IPS-NIHi7 (cell line): ENCODE results near the gene FABP2.
"Not testable (repeated sequence)": the region's sequence is repeated elsewhere in the genome, so short reads cannot be mapped to it uniquely, and the experiment has no call there.

ENCODE experiments used
- DNase-seq: peaks from one replicate; pipeline ENCODE4 v3.0.0; 2012; ENCODE audit warnings: mixed read lengths; ENCODE audit errors: extremely low spot score

FABP2 gene

DNA sequence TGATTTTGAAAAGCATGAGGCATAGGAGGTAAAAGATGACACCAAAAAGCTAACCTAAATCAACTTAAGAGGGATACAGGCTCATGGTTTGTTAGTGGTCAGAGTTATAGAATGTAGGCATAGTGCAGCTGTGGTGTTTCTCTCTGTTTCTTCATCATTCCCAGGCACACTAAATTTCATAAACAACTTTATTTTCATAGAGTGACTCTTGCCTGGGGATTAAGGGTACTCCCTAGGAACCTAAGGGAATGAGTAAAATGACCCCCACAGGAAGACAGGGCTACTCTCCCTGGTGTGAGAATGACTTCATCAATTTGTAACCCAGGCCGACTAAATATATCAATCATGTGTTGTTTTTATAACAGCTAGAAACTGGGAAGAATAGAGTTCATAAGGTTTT, 11.1 kb downstream of the FABP2 start:
- no peak for DNase-seq

GRCh38 chr4:119307606-119308005, 14.3 kb downstream of the FABP2 start:
- DNase-seq, result no peak

DNA sequence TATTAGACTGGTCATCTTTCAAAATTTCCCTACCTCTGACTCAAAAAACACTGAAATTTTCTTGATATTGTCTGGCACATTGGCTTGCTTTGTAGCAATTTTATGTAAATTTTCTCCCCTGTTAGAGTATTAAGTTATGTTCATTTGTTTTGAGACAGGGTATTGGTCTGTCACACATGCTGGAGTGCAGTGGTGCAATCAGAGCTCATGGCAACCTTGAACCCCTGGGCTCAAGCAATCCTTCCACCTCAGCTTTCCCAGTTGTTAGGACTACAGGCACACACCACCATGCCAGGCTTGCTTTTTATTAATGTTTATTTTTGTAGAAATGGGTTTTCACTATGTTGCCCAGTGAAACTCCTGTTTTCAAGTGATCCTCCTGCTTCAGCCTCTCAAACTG, 17.5 kb downstream of the FABP2 start:
- DNase-seq, result no peak

GRCh38 chr4:119303587-119304305, 18.2 kb downstream of the FABP2 start:
- DNase-seq, result no peak

GRCh38 chr4:119302073-119302832, 19.7 kb downstream of the FABP2 start:
- DNase-seq, result no peak

- peak; percentile 92 for DNase-seq
These were observed 21.6 kb downstream of the FABP2 start for GRCh38 chr4:119300101-119300978.

DNA sequence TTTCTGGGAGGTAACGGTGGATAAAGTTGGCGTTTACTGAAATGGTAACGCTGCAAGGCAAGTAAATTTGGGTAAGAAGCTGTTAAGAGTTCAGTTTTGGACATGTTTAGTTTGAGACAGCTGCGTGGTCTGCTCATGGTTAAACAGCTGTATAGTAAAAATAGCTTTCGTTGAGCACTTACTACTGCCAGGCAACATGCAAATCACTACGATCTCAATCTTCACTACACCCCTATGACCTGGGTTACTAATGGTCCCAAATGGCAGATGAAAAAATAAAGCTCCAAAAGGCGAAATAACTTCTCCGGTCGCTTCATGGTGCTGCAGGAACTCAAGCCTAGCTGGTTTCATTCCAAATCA, 22.2 kb downstream of the FABP2 start:
- DNase-seq, result no peak

GRCh38 chr4:119299260-119299671, 22.7 kb downstream of the FABP2 start:
- DNase-seq, result peak; percentile 12

DNA sequence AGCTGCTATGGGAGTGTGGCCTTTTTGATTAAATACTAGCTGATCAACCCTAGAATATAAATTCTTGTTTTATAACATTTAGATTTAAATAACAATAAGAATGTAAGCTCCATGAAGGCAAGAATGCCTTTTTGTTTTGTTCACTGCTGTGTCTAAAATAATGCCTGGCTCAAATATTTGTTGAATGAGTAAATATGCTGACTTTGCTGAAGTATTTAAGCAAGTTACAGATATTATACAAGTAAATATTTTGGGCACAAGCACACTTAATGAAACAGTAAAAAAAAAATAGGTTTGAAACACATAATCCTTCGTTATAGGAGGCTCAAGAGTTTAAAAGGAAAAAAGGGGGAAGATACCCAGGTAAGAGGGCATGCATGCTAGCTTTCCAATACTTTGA, 24.1 kb downstream of the FABP2 start:
- DNase-seq, result no peak

DNA sequence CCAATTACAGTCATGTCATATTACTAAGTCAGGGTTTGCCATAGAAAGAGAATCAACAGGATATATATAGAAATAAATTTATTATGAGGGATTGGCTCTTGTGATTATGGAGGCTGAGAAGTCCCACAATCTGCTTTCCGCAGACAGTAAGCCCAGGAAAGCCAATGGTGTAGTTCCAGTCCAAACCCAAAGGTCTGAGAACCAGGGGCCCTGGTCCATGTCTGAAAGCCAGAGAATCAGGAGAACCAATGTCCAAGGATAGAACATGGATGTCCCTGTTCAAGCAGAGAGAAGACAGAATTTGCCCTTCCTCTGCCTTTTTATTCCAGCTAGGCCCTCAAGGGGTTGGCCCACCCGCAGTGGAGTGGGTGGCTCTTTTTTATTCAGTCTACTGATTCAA, 25.6 kb downstream of the FABP2 start:
- no peak for DNase-seq

DNA sequence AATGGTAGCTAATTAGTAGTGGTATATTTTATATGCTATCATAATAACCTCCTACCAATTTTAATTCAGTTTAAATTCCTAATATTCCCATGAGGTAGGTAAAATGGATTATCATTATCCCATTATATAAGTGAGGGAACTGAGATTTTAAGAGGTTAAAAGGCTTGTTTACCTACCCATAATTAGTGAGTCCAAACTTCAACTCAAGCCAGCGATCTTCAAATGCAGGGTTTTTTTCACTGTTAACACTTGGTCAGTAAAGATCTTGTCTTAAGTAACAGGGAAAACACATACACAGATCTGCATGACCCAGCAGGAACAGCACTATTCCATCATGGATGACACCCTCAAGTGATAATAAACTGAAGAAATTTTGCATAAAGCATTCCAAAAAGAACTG, 31.3 kb downstream of the FABP2 start:
- DNase-seq, result no peak

GRCh38 chr4:119289313-119289712, 32.6 kb downstream of the FABP2 start:
- DNase-seq, result no peak

DNA sequence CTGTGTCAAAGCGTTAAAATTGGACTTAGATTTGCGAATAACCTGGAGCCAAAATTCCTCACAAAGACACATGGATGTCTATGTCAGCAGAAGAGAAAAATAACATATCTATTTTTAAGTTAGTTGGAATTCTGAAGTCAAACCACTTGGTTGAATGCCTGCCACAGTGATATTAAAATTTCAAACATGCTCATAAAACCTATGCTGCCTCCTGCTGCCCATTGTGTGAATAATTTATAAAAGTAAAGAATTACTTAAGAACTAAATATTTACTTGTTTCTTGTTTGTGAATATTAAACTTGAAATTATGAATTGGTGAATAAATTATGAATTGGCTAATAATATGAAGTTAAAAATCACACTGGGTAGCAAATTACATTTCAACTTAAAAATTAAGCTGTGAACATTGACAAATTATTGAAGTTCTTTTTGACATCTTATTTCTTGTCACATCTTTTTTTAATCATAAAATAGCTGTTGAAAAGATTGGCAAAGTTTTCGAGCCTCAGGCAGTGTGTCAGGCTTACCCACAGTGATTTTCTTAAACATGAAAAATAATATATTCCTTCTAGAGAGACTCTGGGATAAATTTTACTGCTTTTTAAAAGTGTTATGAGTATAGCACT, 35.4 kb downstream of the FABP2 start:
- no peak for DNase-seq

DNA sequence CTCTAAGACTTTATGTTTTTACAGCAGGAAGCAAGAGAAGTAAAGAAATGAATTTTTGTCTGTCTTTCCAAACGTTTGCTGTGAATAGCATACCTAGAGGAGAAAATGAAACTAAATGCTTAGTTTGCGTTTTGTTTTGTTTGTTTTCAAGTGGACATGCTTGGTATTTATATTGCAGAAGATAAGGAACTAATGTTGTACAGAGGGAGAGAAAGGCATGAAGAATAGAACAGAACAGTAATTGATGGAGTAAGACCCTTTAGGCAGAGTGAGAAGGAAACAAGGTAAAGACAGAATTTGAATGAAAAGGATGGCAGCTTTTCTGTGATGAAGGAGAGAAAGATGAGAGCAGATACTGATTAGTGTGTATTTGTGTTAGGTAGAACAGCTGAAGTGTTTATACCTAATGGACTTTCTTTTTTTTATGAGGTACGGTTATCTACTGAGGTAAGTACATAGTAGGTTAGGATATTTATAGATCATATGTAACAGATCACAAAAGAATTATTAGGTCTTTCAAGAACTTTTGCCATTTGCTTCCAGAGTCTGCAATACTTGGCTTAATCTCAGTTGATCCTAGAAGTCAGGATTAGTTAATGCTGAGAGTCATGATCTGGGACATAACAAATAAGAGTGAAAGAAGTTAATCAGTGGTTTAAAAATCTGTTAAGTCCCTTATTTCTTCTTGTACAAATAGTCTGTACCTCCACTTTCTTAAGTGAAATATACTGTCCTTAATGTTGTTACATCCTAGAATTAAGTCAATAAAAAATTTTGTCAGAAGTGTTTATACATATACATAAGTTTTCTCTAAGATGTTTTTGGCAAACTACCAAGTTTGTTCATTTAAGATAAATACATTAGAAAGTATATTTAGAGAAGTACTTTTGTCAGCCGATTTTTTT, 36.8 kb downstream of the FABP2 start:
- DNase-seq, result no peak

DNA sequence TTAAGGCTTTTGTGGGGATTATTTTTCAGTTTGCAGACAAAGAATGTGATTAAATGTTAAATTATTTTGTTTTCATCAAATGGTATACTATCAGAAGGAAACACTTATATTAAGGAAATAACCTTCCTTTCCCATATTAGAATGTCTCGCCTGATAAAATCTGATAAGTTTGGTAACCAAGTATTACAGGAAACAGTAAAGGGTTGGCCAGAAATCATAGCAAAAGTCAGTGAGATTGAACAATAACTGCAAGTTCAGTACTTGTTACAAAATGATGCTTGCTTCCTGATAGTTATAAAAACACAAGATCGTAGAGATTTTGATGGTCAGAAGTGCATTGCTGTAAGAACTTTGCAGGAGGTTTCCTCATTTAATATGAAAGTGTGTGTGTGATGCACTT, 40.5 kb downstream of the FABP2 start:
- DNase-seq, result no peak

DNA sequence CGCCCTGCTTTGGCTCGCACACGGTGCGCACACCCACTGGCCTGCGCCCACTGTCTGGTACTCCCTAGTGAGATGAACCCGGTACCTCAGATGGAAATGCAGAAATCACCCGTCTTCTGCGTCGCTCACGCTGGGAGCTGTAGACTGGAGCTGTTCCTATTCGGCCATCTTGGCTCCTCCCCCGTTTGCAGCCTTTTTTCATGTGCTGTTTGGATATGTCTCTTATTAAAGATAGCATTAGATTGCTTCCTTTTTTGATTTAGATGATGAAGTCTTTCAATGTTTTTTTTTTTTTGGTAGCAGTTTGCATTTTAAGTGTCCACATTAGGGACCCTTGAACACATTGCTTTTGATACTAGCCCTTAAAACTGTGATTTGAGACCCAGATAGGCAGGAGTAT, 42.0 kb downstream of the FABP2 start:
- not testable (repeated sequence) for DNase-seq

GRCh38 chr4:119279541-119279940, 42.4 kb downstream of the FABP2 start:
- DNase-seq, result not testable (repeated sequence)

- DNase-seq, result no peak
These were observed 50.4 kb downstream of the FABP2 start for GRCh38 chr4:119271361-119272085.

DNA sequence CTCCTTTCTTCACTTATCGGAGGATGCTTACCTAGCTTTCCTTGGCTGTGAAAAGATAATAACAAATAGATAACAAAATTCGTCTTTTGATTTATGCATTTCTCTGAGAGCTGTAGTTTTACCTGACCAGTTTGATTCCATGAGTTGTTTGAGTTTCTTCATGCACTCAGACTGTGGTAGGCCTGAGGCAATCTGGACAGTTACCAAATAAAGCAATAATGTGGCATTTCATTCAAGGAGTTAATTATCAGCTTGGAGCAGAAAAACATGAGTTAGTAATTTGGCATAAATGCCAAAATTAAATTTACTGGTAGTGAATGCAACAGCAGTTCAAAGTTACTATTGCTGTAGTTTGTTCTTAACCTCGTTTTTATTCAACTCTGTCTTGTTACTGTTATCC, 53.5 kb downstream of the FABP2 start:
- DNase-seq, result no peak
